H1 (cell line): ENCODE results near the gene YWHAQ. TPM values are rescaled to one million over a fixed set of nuclear protein-coding genes. Genes with fewer than 3 reads are reported as not detected.

Experiments used
- CTCF ChIA-PET: fragments of 300-600 bp; sonication (Branson Sonifier 250); formaldehyde crosslinking; loops from one replicate; lab custom pipeline; 2021; ENCODE audit not compliant: partially characterized antibody; lab: Charles Lee
- POLR2A ChIA-PET: fragments of 300-600 bp; sonication (Branson Sonifier 250); formaldehyde crosslinking; loops from one replicate; lab custom pipeline; 2021; ENCODE audit warnings: inconsistent platforms; ENCODE audit not compliant: partially characterized antibody; lab: Charles Lee
- DNase-seq, 2 experiments: peaks; one replicate each; pipeline versions ENCODE4 v3.0.0 to v3.0.0-alpha.2; 2010 to 2022; ENCODE audit warnings: low spot score in 2 of 2, low read depth in 1 of 2, mixed read lengths in 1 of 2
- FAIRE-seq: peaks from 2 replicates; lab custom pipeline; 2011; peaks lifted over from hg19 to GRCh38; lab: Jason Lieb, UNC
- H2AFZ ChIP-seq: 2 replicates; pipeline ENCODE4 v1.8.1; 2012; ENCODE audit warnings: low read length, inconsistent platforms
- H2AK5ac ChIP-seq: 2 replicates; pipeline ENCODE4 v1.6.1; 2013; ENCODE audit warnings: low read depth, low read length
- H2BK120ac ChIP-seq: replicated peaks from 2 replicates; pipeline ENCODE3; 2013; ENCODE audit warnings: low read depth, low read length, inconsistent platforms
- H2BK12ac ChIP-seq: 2 replicates; pipeline ENCODE4 v1.6.1; 2013; ENCODE audit warnings: low read depth, low read length
- H2BK15ac ChIP-seq: 2 replicates; pipeline ENCODE4 v1.6.1; 2013; ENCODE audit warnings: low read length
- H2BK20ac ChIP-seq: 2 replicates; pipeline ENCODE4 v1.6.1; 2013; ENCODE audit warnings: low read length
- H2BK5ac ChIP-seq: 2 replicates; pipeline ENCODE4 v1.6.1; 2013; ENCODE audit warnings: low read depth, low read length
- H3K14ac ChIP-seq: 2 replicates; pipeline ENCODE4 v1.6.1; 2013; ENCODE audit warnings: inconsistent platforms; ENCODE audit not compliant: insufficient read length
- H3K18ac ChIP-seq: 2 replicates; pipeline ENCODE4 v1.6.1; 2013; ENCODE audit warnings: low read length; ENCODE audit errors: extremely low read depth
- H3K23ac ChIP-seq: 2 replicates; pipeline ENCODE4 v1.6.1; 2013; ENCODE audit warnings: inconsistent platforms; ENCODE audit not compliant: insufficient read length
- H3K23me2 ChIP-seq: 2 replicates; pipeline ENCODE4 v1.6.1; 2013; ENCODE audit warnings: low read depth, low read length
- H3K27ac ChIP-seq: 2 replicates; pipeline ENCODE4 v1.6.1; 2011; ENCODE audit warnings: low read depth, low read length, inconsistent platforms
- H3K27me3 ChIP-seq, 4 experiments: replicated peaks in 1 of 4; 1 replicate in 1 of 4; 2 replicates in 3 of 4; pipeline versions ENCODE4 v1.6.1 to v1.8.1; 2011 to 2013; ENCODE audit warnings: low read length in 3 of 4, mild to moderate bottlenecking in 3 of 4, inconsistent platforms in 2 of 4, mixed read lengths in 2 of 4, moderate library complexity in 1 of 4; ENCODE audit not compliant: control insufficient read depth in 3 of 4, insufficient read depth in 3 of 4; ENCODE audit errors: extremely low read depth in 1 of 4
- H3K36me3 ChIP-seq, 4 experiments: 2 replicates each; pipeline versions ENCODE4 v1.6.1 to v1.8.1; 2011 to 2013; ENCODE audit warnings: mild to moderate bottlenecking in 4 of 4, low read length in 3 of 4, moderate library complexity in 2 of 4, control low read depth in 1 of 4, inconsistent platforms in 1 of 4; ENCODE audit not compliant: insufficient read depth in 4 of 4, control insufficient read depth in 2 of 4
- H3K4ac ChIP-seq: replicated peaks from 2 replicates; pipeline ENCODE3; 2013; ENCODE audit warnings: low read length, low read depth, mixed read lengths, inconsistent platforms; ENCODE audit not compliant: insufficient read length
- H3K4me1 ChIP-seq, 4 experiments: replicated peaks in 1 of 4; 1 replicate in 1 of 4; 2 replicates in 3 of 4; pipeline versions ENCODE4 v1.6.1 to v1.8.1; 2011 to 2013; ENCODE audit warnings: low read length in 3 of 4, inconsistent platforms in 2 of 4, mixed read lengths in 1 of 4; ENCODE audit not compliant: insufficient read depth in 4 of 4, control insufficient read depth in 3 of 4
- H3K4me2 ChIP-seq, 2 experiments: 2 replicates each; pipeline versions ENCODE4 v1.6.1 to v1.8.1; 2011 to 2013; ENCODE audit warnings: low read depth in 2 of 2, low read length in 2 of 2, control low read depth in 1 of 2, inconsistent platforms in 1 of 2, mild to moderate bottlenecking in 1 of 2; ENCODE audit not compliant: insufficient read depth in 1 of 2
- H3K4me3 ChIP-seq, 4 experiments: fragments of 200-600, 300-600 bp in 1 of 4; sonication (generic), shearing (Covaris generic), sonication (Bioruptor Twin) in 1 of 4; 2 replicates each; pipeline versions ENCODE4 v1.5.1 to v1.8.1; 2011 to 2016; ENCODE audit warnings: low read length in 4 of 4, low read depth in 3 of 4, control low read depth in 2 of 4, inconsistent platforms in 2 of 4, mild to moderate bottlenecking in 2 of 4, mixed read lengths in 1 of 4, moderate library complexity in 1 of 4; ENCODE audit not compliant: insufficient read depth in 2 of 4; ENCODE audit errors: extremely low read depth in 1 of 4
- H3K56ac ChIP-seq: replicated peaks from 2 replicates; pipeline ENCODE3; 2013; ENCODE audit warnings: low read depth, mild to moderate bottlenecking, mixed read lengths, low read length, inconsistent platforms; ENCODE audit not compliant: insufficient read length
- H3K79me1 ChIP-seq: 2 replicates; pipeline ENCODE4 v1.6.1; 2013; ENCODE audit warnings: low read depth, low read length, control low read depth
- H3K79me2 ChIP-seq, 2 experiments: 2 replicates each; pipeline versions ENCODE4 v1.6.1 to v1.8.1; 2012 to 2013; ENCODE audit warnings: low read length in 2 of 2, mild to moderate bottlenecking in 2 of 2, inconsistent platforms in 1 of 2; ENCODE audit not compliant: insufficient read depth in 2 of 2, control insufficient read depth in 1 of 2
- H3K9ac ChIP-seq, 4 experiments: replicated peaks in 1 of 4; 1 replicate in 1 of 4; 2 replicates in 3 of 4; pipeline versions ENCODE4 v1.6.1 to v1.8.1; 2011 to 2013; ENCODE audit warnings: low read depth in 3 of 4, low read length in 3 of 4, control low read depth in 2 of 4, mild to moderate bottlenecking in 2 of 4, moderate library complexity in 2 of 4, inconsistent platforms in 1 of 4; ENCODE audit errors: extremely low read depth in 1 of 4
- H3K9me3 ChIP-seq, 2 experiments: 2 replicates each; pipeline versions ENCODE4 v1.6.1 to v1.8.1; 2012 to 2013; ENCODE audit warnings: mild to moderate bottlenecking in 2 of 2, moderate library complexity in 2 of 2, control low read depth in 1 of 2, inconsistent platforms in 1 of 2, low read depth in 1 of 2, low read length in 1 of 2, mixed read lengths in 1 of 2; ENCODE audit not compliant: insufficient read depth in 2 of 2
- H4K20me1 ChIP-seq, 2 experiments: replicated peaks in 1 of 2; 2 replicates each; pipeline versions ENCODE3 to v1.8.1; 2011 to 2013; ENCODE audit warnings: inconsistent platforms in 2 of 2, low read length in 2 of 2, mild to moderate bottlenecking in 1 of 2; ENCODE audit not compliant: insufficient read depth in 2 of 2, control insufficient read depth in 1 of 2
- H4K5ac ChIP-seq: 2 replicates; pipeline ENCODE4 v1.6.1; 2013; ENCODE audit warnings: low read length, low read depth, mixed read lengths, inconsistent platforms; ENCODE audit not compliant: insufficient read length
- H4K8ac ChIP-seq: 2 replicates; pipeline ENCODE4 v1.8.0; 2013; ENCODE audit warnings: mild to moderate bottlenecking, moderate library complexity, low read length, inconsistent platforms; ENCODE audit not compliant: insufficient read depth; ENCODE audit errors: extremely low read depth
- H4K91ac ChIP-seq: replicated peaks from 2 replicates; pipeline ENCODE3; 2013; ENCODE audit warnings: low read length, mixed read lengths, inconsistent platforms; ENCODE audit not compliant: insufficient read length
- CBX8 ChIP-seq: fragments of 300-800, 300-1000 bp; sonication (generic); IDR thresholded peaks from 2 replicates; pipeline ENCODE4 v1.7.1; 2016; ENCODE audit warnings: low read depth, low read length, borderline replicate concordance
- EP300 ChIP-seq, 2 experiments: IDR thresholded peaks; 1 replicate in 1 of 2; 2 replicates in 1 of 2; pipeline ENCODE4 v1.6.1; 2011 to 2012; ENCODE audit warnings: low read depth in 2 of 2, low read length in 2 of 2, mild to moderate bottlenecking in 2 of 2, borderline replicate concordance in 1 of 2, inconsistent platforms in 1 of 2, moderate library complexity in 1 of 2
- FOSL1 ChIP-seq: IDR thresholded peaks from 2 replicates; pipeline ENCODE4 v1.6.1; 2011; ENCODE audit warnings: mild to moderate bottlenecking, low read depth, low read length, moderate library complexity; ENCODE audit not compliant: insufficient read depth
- HDAC2 ChIP-seq, 2 experiments: fragments of 300-600 bp in 1 of 2; sonication (generic) in 1 of 2; IDR thresholded peaks; 2 replicates each; pipeline ENCODE4 v1.6.1; 2011 to 2012; ENCODE audit warnings: low read depth in 2 of 2, low read length in 2 of 2, mild to moderate bottlenecking in 2 of 2, moderate library complexity in 2 of 2, borderline replicate concordance in 1 of 2, inconsistent platforms in 1 of 2
- PHF8 ChIP-seq: fragments of 200-600 bp; sonication (generic); conservative IDR thresholded peaks from 2 replicates; pipeline ENCODE4 v1.7.1; 2012; ENCODE audit warnings: low read depth, mild to moderate bottlenecking, inconsistent platforms, low read length, moderate library complexity
- RAD21 ChIP-seq, 2 experiments: IDR thresholded peaks in 1 of 2; conservative IDR thresholded peaks in 1 of 2; 2 replicates each; pipeline ENCODE4 v1.6.1; 2011; ENCODE audit warnings: low read depth in 2 of 2, low read length in 2 of 2, improper control_type of control experiment in 1 of 2, inconsistent platforms in 1 of 2, mild to moderate bottlenecking in 1 of 2, moderate library complexity in 1 of 2
- RFX5 ChIP-seq: IDR thresholded peaks from 2 replicates; pipeline ENCODE4 v1.6.1; 2011; ENCODE audit warnings: low read depth, low read length, improper control_type of control experiment, borderline replicate concordance
- SIX5 ChIP-seq: IDR thresholded peaks from 2 replicates; pipeline ENCODE4 v1.6.1; 2011; ENCODE audit warnings: mild to moderate bottlenecking, low read depth, low read length
- SP2 ChIP-seq: IDR thresholded peaks from 2 replicates; pipeline ENCODE4 v1.6.1; 2012; ENCODE audit warnings: mild to moderate bottlenecking, low read length, inconsistent platforms
- SUZ12 ChIP-seq: fragments of 200-600 bp; sonication (generic); IDR thresholded peaks from 2 replicates; pipeline ENCODE4 v1.6.1; 2012; ENCODE audit warnings: mild to moderate bottlenecking, inconsistent platforms, low read length, moderate library complexity, mixed read lengths
- TAF7 ChIP-seq: optimal IDR thresholded peaks from 2 replicates; pipeline ENCODE3; 2011; ENCODE audit warnings: low read depth, mild to moderate bottlenecking, inconsistent platforms, low read length, moderate library complexity, borderline replicate concordance
- ZNF274 ChIP-seq: IDR thresholded peaks from 2 replicates; pipeline ENCODE4 v1.7.0; 2012; ENCODE audit warnings: low read length, borderline replicate concordance; ENCODE audit errors: extremely low read depth
- WGBS, 2 experiments: shearing (Covaris generic) in 1 of 2; methylation state at CpG; one replicate each; pipeline versions ENCODE4 v1.1.6 to v1.1.7; 2013 to 2015; ENCODE audit warnings: low lambda C conversion rate in 2 of 2, mixed read lengths in 2 of 2, inconsistent platforms in 1 of 2, low coverage in 1 of 2, missing lambda C conversion rate in 1 of 2; ENCODE audit not compliant: insufficient replicate concordance in 2 of 2, insufficient coverage in 1 of 2, insufficient read length in 1 of 2; ENCODE audit errors: extremely low coverage in 1 of 2, missing lambda C conversion rate in 1 of 2; 5-methylcytosine and 5-hydroxymethylcytosine counted together
- polyA plus RNA-seq, 7 experiments: library from polyadenylated mRNA; depleted of rRNA in 3 of 7; stranded (reverse) in 5 of 7; unstranded in 2 of 7; fragments of >200 nt in 5 of 7; fragments of 200-250 nt in 2 of 7; gene quantifications; 1 replicate in 5 of 7; 2 replicates in 1 of 7; 4 replicates in 1 of 7; pipeline versions ENCODE4 v1.2.1 to v1.2.3, GENCODE V29; 2011 to 2013; ENCODE audit warnings: missing spikeins in 2 of 7, mixed read lengths in 2 of 7
- total RNA-seq: library from RNA; stranded (reverse); fragmentation: NEBNext Ultra II Directional; extraction: Animal tissue kit (Norgen Biotek cat#: 25700); gene quantifications from 2 replicates; pipeline ENCODE4 v1.2.1, GENCODE V29; 2021

YWHAQ gene
- total and polyA plus RNA-seq, 2 of the 8 experiments (the other 6 are each of a cell fraction or from before 2014, with no cell fraction given), result 244 to 480 TPM

GRCh38 chr2:9639740-9640343, 9.0 kb upstream of the YWHAQ start:
- Histone ChIP-seq H2BK15ac (no peak overlapping the region), H3K14ac (no peak overlapping the region), H4K8ac (no peak overlapping the region; the same call in 1 of the 2 replicates), H3K27ac (no peak overlapping the region), H4K91ac (no peak overlapping the region), H3K23ac (no peak overlapping the region), H2BK5ac (no peak overlapping the region), H3K23me2 (no peaks in the 10 kb centered on the region), H3K4me3 (no peak overlapping the region), H4K5ac (no peak overlapping the region), H2BK120ac (no peak overlapping the region), H3K4me2 (no peak overlapping the region), H3K9ac (no peak overlapping the region), H3K4ac (no peak overlapping the region), H3K56ac (no peak overlapping the region), H2BK12ac (no peak overlapping the region), H3K36me3 (no peaks in the 10 kb centered on the region), H3K27me3 (no peaks in the 10 kb centered on the region), H3K18ac (no peak overlapping the region), H2AFZ (no peak overlapping the region), H3K79me2 (no peaks in the 10 kb centered on the region), H2BK20ac (no peak overlapping the region), H4K20me1 (no peaks in the 10 kb centered on the region), H3K4me1 (peaks cover 0 to 4% (median 0%) of the 10 kb centered on the region in 4 experiments; a peak in 2 of 7 replicates), H3K79me1 (no peaks in the 10 kb centered on the region), H2AK5ac (no peak overlapping the region), H3K9me3 (no peaks in the 10 kb centered on the region)
- CTCF ChIA-PET, result interaction anchor here (0.9 to 1.5 kb wide), 2 partner anchors 18 to 129 kb away, joined by 3 read pairs; no protein-coding TSS in a partner anchor
- POLR2A ChIA-PET, result interaction anchor here (1.2 to 3.3 kb wide), 4 partner anchors 8 to 20 kb away, joined by 3 to 26 read pairs (median 5); partner anchors contain the start of gene YWHAQ
- WGBS, 2 experiments, result 94% methylated on average over 11 of the region's 11 CpGs; no CpG with 5 or more reads in 1 of the 2 experiments
- DNase-seq (no peak), FAIRE-seq (no peak)
- TF ChIP-seq SUZ12 (no peak), CBX8 (no peak), RAD21 (IDR thresholded peaks at IDR 0.05 in 1 of 2, conservative IDR thresholded peaks at IDR 0.05 in 1 of 2; ENCODE audit: low read depth in 2 of 2, low read length in 2 of 2) (no peak), SIX5 (no peak), TAF7 (no peak), FOSL1 (no peak), SP2 (no peak), EP300 (IDR thresholded peaks at IDR 0.05; ENCODE audit: borderline replicate concordance in 1 of 2, low read depth in 2 of 2, low read length in 2 of 2) (no peak), HDAC2 (IDR thresholded peaks at IDR 0.05; ENCODE audit: borderline replicate concordance in 1 of 2, low read depth in 2 of 2, low read length in 2 of 2) (no peak), RFX5 (no peak), ZNF274 (no peak), PHF8 (no peak)
